HG03439 (cell line): Measurements from ENCODE around the gene RNGTT.
"Not testable (repeated sequence)": the region's sequence is repeated elsewhere in the genome, so short reads cannot be mapped to it uniquely, and the experiment has no call there.

Experiments
- ATAC-seq: cut with Tn5 transposase; IDR thresholded peaks from one replicate; pipeline ENCODE4 v1.9.1; 2021; ENCODE audit warnings: mild to moderate bottlenecking, moderate library complexity; ENCODE audit not compliant: unreplicated experiment

The RNGTT gene

GRCh38 chr6:88823998-88824397 lies 139.4 kb downstream of the RNGTT start:
- ATAC-seq: no peak

GRCh38 chr6:88815491-88815890 lies 147.9 kb downstream of the RNGTT start:
- ATAC-seq: no peak

GRCh38 chr6:88814909-88815308 lies 148.5 kb downstream of the RNGTT start:
- no peak for ATAC-seq

GRCh38 chr6:88813045-88813444 lies 150.4 kb downstream of the RNGTT start:
- ATAC-seq: no peak

GRCh38 chr6:88810701-88811100 lies 152.7 kb downstream of the RNGTT start:
- ATAC-seq: no peak

DNA sequence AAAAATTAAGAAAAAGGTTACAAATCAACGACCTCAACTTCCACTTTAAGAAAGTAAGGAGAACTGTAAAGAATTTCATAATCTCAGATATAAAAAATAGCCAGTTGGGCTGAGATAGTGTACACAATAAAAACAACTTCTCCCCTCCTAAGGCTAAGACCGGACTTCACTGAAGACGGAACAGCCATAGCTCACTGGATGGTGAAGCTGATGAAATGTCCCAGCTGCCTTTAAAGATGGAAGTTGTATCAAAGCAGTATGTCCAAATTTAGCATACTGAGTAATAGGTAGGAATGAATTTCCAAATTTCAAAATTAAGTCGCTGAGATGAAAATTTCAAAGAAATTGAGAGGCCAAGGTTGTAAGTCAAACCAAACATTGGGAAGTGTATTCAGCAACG lies 153.3 kb downstream of the RNGTT start:
- ATAC-seq: no peak

- no peak for ATAC-seq
Measured at GRCh38 chr6:88808381-88808780, 155.0 kb downstream of the RNGTT start.

DNA sequence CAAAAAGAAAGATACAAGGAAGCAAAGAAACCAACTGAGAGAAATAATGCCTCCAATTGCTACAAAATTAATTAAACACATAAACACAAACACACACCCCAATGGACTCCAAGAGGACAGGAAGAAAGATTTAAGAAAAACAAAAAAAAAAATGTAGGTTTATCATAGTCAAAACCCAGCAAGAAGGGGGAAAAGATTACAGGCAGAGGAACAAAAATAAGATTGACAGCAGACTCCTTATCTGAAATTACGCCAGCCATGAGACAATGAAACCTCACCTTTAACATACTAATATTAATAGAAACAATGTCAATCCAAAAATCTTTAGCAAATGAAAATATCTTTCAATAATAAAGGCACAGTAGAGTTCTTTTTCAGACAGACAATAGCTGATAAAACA lies 155.8 kb downstream of the RNGTT start:
- no peak for ATAC-seq

- ATAC-seq: no peak
Measured at GRCh38 chr6:88806728-88807127, 156.7 kb downstream of the RNGTT start.

- ATAC-seq: no peak
Measured at GRCh38 chr6:88804701-88805100, 158.7 kb downstream of the RNGTT start.

DNA sequence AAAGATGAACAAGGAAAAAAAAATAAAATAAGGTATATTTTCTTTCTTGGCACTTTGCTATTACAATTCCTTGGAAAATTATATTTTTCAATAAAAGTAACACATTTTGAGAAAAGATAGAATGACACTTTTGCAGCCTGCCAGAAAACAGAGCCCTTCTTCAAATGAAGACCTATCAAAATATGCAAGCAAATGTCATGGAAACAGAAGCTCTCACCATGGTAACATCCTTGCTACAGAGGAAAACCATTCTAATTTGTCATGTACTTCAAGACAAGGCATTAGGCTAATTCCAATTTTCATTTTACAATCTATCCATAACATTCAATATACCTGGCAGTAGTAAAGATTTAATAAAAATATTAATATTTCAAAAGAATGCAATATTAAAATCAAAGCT lies 177.9 kb downstream of the RNGTT start:
- ATAC-seq: no peak

DNA sequence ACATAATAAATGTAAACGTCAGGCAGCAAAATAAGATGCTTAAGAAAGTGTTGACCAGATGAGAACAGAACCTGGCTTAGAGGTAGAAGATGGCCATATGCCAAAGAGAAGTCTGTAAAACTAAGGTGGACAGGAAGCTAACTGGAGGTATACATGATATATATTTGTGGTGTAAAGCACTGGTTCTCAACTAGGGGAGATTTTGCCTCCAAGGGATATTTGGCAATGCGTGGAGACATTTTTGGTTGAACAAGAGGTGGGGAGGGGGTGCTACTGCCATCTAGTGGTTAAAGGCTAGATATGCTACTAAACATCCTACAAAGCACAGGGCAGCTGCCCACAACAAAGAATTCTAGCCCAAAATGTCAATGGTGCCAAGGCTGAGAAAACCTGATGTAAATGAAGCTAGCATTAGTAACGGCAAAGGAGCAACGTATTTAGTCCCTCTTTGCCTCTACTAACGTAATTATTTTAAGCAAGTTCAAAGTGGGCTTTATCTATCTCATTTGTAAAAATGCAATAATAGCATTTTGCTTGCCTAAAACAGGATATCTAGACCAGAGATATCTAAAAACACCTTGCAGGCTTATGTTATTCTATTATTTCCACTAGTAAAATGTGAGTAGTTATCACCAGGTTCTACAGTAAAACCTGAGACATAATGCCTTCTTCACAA lies 182.6 kb downstream of the RNGTT start:
- ATAC-seq: peak; percentile 68

- no peak for ATAC-seq
Measured at GRCh38 chr6:88775866-88776571, 187.4 kb downstream of the RNGTT start.

DNA sequence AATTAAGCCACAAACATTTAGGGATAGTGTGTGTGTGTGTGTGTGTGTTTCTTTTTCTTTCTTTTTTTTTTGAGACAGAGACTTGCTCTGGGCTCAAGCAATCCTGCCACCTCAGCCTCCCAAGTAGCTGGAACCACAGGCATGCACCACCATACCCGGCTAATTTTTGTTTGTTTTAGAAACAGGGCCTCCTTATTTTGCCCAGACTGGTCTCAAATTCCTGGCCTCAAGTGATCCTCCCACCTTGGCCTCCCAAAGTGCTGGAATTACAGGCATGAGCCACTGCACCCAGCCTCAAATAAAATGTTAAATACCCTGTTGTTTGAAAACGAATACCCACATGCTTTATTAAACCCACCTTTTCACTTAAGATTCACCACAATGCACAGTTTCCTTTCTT lies 195.3 kb downstream of the RNGTT start:
- not testable (repeated sequence) for ATAC-seq

GRCh38 chr6:88764081-88764480 lies 199.3 kb downstream of the RNGTT start:
- ATAC-seq: no peak

- no peak for ATAC-seq
Measured at GRCh38 chr6:88763160-88763559, 200.3 kb downstream of the RNGTT start.

DNA sequence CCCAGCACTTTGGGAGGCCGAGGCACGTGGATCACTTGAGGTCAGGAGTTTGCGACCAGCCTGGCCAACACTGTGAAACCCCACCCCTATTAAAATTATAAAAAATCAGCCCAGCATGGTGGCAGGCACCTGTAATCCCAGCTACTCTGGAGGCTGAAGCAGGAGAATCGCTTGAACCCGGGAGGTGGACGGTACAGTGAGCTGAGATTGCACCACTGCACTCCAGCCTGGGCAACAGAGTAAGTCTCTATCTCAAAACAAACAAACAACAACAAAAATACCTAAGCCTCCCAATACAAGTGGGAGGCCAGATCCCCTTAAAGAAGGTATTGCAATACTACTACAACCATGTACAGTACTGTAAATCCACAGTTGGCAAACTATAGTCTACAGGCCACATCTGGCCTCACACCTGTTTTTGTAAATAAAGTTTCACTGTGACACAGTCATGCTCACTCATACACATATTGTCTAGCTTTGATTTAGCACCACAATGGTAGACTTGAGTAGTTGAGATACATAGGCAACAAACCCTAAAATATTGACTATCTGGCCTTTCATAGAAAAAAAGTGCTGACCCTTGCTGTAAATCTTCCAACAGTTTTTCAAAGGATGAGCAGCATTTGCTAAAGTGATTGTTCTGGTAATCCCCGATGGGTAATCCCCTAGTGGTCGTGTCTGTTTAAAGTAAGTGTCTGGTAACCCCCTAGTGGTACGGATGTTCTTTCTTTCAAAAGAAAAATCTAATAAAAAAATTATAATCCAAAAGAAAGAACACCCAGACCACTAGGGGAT lies 202.0 kb downstream of the RNGTT start:
- peak; percentile 77 for ATAC-seq

- no peak for ATAC-seq
Measured at GRCh38 chr6:88760091-88760490, 203.3 kb downstream of the RNGTT start.

- ATAC-seq: no peak
Measured at GRCh38 chr6:88750936-88751335, 212.5 kb downstream of the RNGTT start.

DNA sequence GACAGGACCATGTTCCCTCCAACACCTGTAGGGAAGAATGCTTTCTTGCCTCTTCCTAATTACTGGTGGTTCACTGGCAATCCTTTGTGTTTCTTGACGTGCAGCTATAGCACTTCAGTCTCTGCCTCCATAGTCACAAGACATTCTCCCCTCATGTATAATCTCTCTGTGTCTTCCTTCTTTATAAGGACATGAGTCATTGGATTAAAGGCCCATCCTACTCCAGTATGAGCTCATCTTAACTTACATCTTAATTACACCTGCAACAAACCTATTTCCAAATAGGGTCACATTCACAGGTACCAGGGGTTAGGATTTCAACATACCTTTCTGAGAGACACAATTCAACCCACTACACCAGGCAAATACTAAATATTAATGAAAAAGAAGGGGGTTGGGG lies 213.6 kb downstream of the RNGTT start:
- no peak for ATAC-seq

DNA sequence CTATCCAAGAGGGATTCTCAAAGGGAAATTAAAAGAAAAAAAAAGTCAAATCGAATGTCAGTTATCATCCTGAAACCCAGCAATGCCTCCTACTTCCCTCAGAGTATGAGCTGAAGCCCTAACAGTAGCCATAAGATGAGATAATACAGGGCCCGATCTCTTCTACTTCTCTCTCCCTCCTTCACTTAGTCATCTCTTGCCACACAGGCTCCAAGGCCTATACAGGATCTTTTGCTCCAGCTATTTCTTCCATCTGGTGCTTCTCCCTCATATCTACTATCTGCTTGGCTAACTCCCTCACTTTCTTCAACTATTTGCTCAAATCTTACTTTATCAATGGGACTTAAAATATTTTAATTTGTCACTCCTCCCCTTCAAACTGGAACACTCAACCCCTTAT lies 215.3 kb downstream of the RNGTT start:
- ATAC-seq: no peak

DNA sequence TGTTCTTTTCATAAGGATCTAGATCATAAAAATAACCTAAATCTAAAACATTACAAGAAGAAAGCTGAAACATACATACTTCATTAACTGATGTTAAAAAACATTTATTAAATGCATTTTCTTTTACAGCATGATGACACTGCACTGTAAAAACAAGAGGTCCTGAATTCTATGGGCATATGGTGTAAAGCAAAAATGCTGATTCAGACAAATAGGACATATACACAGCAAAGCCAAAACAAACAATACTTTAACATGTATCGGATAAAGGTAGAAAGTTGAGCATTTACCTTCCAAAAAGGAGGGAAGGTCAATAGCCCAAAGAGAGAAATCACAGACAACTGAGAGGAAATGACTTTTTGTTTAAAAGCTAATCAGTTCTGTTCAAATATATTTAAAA lies 221.5 kb downstream of the RNGTT start:
- ATAC-seq: no peak
